Femur (tissue), 1 donor: ENCODE data around the gene IRX4.
"Not testable (repeated sequence)": the region's sequence is repeated elsewhere in the genome, so short reads cannot be mapped to it uniquely, and the experiment has no call there.

Experiments
- DNase-seq: peaks from one replicate; pipeline ENCODE4 v3.0.0-alpha.2; 2017

Gene IRX4

GRCh38 chr5:1877103-1878049 lies 5.3 kb downstream of the IRX4 start:
- no peak for DNase-seq

GRCh38 chr5:1876660-1877064 lies 6.1 kb downstream of the IRX4 start:
- DNase-seq: no peak

- no peak for DNase-seq
Measured at GRCh38 chr5:1875843-1876659, 6.7 kb downstream of the IRX4 start.

- DNase-seq: no peak
Measured at GRCh38 chr5:1875281-1875842, 7.4 kb downstream of the IRX4 start.

- no peak for DNase-seq
Measured at GRCh38 chr5:1874771-1875220, 7.9 kb downstream of the IRX4 start.

- no peak for DNase-seq
Measured at GRCh38 chr5:1874348-1874747, 8.4 kb downstream of the IRX4 start.

GRCh38 chr5:1873243-1873959 lies 9.3 kb downstream of the IRX4 start:
- no peak for DNase-seq

- DNase-seq: no peak
Measured at GRCh38 chr5:1871441-1871840, 11.3 kb downstream of the IRX4 start.

- not testable (repeated sequence) for DNase-seq
Measured at GRCh38 chr5:1870435-1871272, 12.1 kb downstream of the IRX4 start.

- no peak for DNase-seq
Measured at GRCh38 chr5:1868886-1869475, 13.7 kb downstream of the IRX4 start.

- DNase-seq: no peak
Measured at GRCh38 chr5:1867815-1868143, 14.9 kb downstream of the IRX4 start.

GRCh38 chr5:1867114-1867814 lies 15.5 kb downstream of the IRX4 start:
- DNase-seq: no peak

- DNase-seq: no peak
Measured at GRCh38 chr5:1865948-1866347, 16.8 kb downstream of the IRX4 start.

GRCh38 chr5:1865486-1865885 lies 17.2 kb downstream of the IRX4 start:
- no peak for DNase-seq

GRCh38 chr5:1864896-1865440 lies 17.8 kb downstream of the IRX4 start:
- DNase-seq: no peak

GRCh38 chr5:1860949-1861348 lies 21.8 kb downstream of the IRX4 start:
- no peak for DNase-seq

- no peak for DNase-seq
Measured at GRCh38 chr5:1860021-1860610, 22.6 kb downstream of the IRX4 start.

- DNase-seq: no peak
Measured at GRCh38 chr5:1859099-1859498, 23.6 kb downstream of the IRX4 start.

- DNase-seq: no peak
Measured at GRCh38 chr5:1858436-1858835, 24.3 kb downstream of the IRX4 start.

- DNase-seq: no peak
Measured at GRCh38 chr5:1857256-1857600, 25.5 kb downstream of the IRX4 start.
